ENCODE results near the gene CDHR1.

CDHR1 gene

GRCh38 chr10:84267503-84268126 lies 73.3 kb downstream of the CDHR1 start:
- no peak for DNase-seq

- DNase-seq = no peak
These were observed 74.8 kb downstream of the CDHR1 start for GRCh38 chr10:84269162-84269561.

All from NCI-H187 (cell line).